ENCODE data around the gene ANO2.
"Not testable (repeated sequence)": the region's sequence is repeated elsewhere in the genome, so short reads cannot be mapped to it uniquely, and the experiment has no call there.

ANO2 gene

DNA sequence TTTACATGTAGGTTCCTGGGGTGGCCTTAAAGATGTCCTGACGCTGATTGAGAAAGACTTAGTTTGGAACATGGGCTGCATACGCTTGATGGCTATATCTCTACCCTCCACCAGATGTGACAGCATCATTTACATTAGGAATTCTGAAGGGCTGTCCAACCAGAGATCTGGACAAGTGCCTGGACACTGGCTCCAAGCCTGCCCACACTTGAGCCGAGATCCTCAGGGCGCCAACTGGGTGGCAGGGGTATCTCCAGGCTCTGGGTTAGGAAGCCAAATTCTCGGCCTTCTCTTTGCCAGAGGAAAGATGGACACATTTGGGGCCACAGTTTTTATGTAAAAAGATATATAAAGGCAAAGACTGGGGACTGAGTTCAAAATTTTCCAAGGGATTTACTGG lies 266.9 kb downstream of the ANO2 start:
- H3K4me3 ChIP-seq (ENCODE audit: insufficient read length, low read depth): no peak overlapping the region
- no peak for TF ChIP-seq SUZ12 (IDR thresholded peaks at IDR 0.05; ENCODE audit: extremely low read depth, insufficient read depth, insufficient read length)
- TF ChIP-seq ZNF274 (IDR thresholded peaks at IDR 0.05; ENCODE audit: low read depth, low read length): no peak
- no peak for TF ChIP-seq YY1 (IDR thresholded peaks at IDR 0.05; ENCODE audit: insufficient read depth, insufficient read length)

DNA sequence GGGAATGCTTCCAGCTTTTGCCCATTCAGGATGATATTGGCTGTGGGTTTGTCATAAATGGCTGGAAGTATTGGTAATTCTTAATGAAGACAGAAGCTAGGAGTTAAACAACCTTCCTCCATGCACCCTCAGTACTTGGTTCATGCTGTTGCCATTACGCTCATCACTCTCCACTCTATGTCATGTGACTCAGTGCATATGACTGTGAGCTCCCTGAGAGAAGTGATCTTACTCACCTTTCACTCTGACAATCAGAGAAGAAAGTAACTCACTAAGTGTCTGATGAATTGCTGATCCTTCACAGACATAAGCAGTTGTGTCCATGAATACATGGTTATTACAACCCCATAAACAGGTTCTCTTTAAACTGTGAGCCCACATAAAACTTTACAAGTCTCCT lies 275.4 kb downstream of the ANO2 start:
- H3K27me3 ChIP-seq (ENCODE audit: insufficient read depth, insufficient read length); H3K4me3 ChIP-seq (ENCODE audit: insufficient read length, low read depth); H3K36me3 ChIP-seq (ENCODE audit: insufficient read depth, insufficient read length, low read length); H3K9me3 ChIP-seq (ENCODE audit: insufficient read depth, low read length); H3K4me1 ChIP-seq (ENCODE audit: insufficient read depth, insufficient read length); DNase-seq (ENCODE audit: low read depth, low spot score); H3K9ac ChIP-seq (ENCODE audit: insufficient read length, low read depth): not testable (repeated sequence)

More for the DNA sequence above, 266.9 kb downstream of the ANO2 start:
- DNase-seq (ENCODE audit: low read depth, low spot score): no peak
- H3K4me1 ChIP-seq (ENCODE audit: insufficient read depth, insufficient read length): no peaks in the 10 kb centered on the region
- H3K9me3 ChIP-seq (ENCODE audit: insufficient read depth, low read length): no peaks in the 10 kb centered on the region
- no peaks in the 10 kb centered on the region for H3K27me3 ChIP-seq (ENCODE audit: insufficient read depth, insufficient read length)
- H3K36me3 ChIP-seq (ENCODE audit: insufficient read depth, insufficient read length, low read length): no peaks in the 10 kb centered on the region
- H3K9ac ChIP-seq (ENCODE audit: insufficient read length, low read depth): no peak overlapping the region

DNA sequence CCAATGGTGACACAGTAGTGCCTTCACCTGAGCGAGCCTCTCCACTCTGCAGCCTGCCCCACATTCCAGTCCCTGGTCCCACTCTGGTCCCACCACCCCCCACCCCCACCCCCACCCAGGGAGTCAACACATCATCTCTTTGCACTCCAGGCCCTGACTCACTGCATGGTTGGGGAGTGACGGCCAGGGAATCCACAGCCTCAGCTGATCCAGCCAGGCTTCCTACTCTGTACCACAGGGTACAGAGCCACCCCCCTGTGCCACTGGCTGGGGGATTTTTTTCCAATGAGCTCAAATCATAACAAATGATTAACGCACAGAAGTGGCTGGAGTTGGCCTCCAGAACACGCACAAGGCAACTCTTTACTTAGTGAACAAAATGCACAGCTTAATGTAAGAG lies 279.4 kb downstream of the ANO2 start:
- Histone ChIP-seq H3K9ac (ENCODE audit: insufficient read length, low read depth) (no peak overlapping the region), H3K36me3 (ENCODE audit: insufficient read depth, insufficient read length, low read length) (no peaks in the 10 kb centered on the region)
- DNase-seq (ENCODE audit: low read depth, low spot score): no peak

DNA sequence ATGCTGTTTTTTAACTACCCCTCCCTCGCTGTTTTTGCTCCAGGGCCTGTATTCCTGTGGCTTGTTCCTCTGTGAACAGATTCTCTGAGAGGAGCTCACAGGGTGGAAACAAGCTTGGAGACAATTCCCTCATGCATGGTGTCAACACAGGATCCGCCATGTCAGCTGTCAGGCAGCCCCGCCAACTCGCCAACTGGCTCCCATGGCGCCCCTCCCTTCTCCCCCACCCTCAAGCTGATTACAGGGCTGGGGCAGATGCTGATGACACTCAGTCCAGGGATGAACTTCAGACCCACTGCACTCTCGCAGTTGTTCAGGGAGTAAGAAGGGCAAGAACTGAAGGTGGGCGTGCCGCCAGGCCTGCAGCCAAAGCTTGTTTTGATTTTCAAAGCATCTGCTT lies 283.2 kb downstream of the ANO2 start:
- TF ChIP-seq YY1 (IDR thresholded peaks at IDR 0.05; ENCODE audit: insufficient read depth, insufficient read length): no peak
- TF ChIP-seq SUZ12 (IDR thresholded peaks at IDR 0.05; ENCODE audit: extremely low read depth, insufficient read depth, insufficient read length): no peak
- TF ChIP-seq ZNF274 (IDR thresholded peaks at IDR 0.05; ENCODE audit: low read depth, low read length): no peak
- no peaks in the 10 kb centered on the region for H3K36me3 ChIP-seq (ENCODE audit: insufficient read depth, insufficient read length, low read length)
- H3K4me1 ChIP-seq (ENCODE audit: insufficient read depth, insufficient read length): no peaks in the 10 kb centered on the region
- no peak for DNase-seq (ENCODE audit: low read depth, low spot score)
- no peaks in the 10 kb centered on the region for H3K9me3 ChIP-seq (ENCODE audit: insufficient read depth, low read length)
- H3K27me3 ChIP-seq (ENCODE audit: insufficient read depth, insufficient read length): no peaks in the 10 kb centered on the region
- no peak overlapping the region for H3K4me3 ChIP-seq (ENCODE audit: insufficient read length, low read depth)
- no peak overlapping the region for H3K9ac ChIP-seq (ENCODE audit: insufficient read length, low read depth)

More for the DNA sequence above, 279.4 kb downstream of the ANO2 start:
- no peaks in the 10 kb centered on the region for H3K9me3 ChIP-seq (ENCODE audit: insufficient read depth, low read length)
- H3K4me1 ChIP-seq (ENCODE audit: insufficient read depth, insufficient read length): no peaks in the 10 kb centered on the region
- H3K4me3 ChIP-seq (ENCODE audit: insufficient read length, low read depth): no peak overlapping the region
- H3K27me3 ChIP-seq (ENCODE audit: insufficient read depth, insufficient read length): no peaks in the 10 kb centered on the region
- TF ChIP-seq SUZ12 (IDR thresholded peaks at IDR 0.05; ENCODE audit: extremely low read depth, insufficient read depth, insufficient read length): no peak
- TF ChIP-seq ZNF274 (IDR thresholded peaks at IDR 0.05; ENCODE audit: low read depth, low read length): no peak
- TF ChIP-seq YY1 (IDR thresholded peaks at IDR 0.05; ENCODE audit: insufficient read depth, insufficient read length): no peak

DNA sequence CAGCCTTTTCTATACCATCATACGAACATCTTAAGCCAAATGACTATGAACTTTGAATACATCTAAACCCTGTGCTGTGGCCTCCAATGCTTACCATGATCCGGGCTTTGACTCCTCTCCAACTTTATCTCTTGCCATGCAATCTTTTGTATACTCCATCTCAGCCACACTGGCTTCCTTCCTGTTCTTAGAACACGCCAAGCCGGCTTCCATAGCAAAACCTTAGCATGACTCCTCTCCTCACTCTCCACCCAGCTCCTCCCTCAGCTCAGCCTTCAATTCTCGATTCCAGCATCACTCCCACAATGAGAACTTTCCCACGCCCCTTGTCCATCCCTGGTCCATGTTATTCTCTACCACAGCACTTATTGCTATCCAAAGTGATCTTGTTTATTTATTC lies 284.8 kb downstream of the ANO2 start:
- H3K9me3 ChIP-seq (ENCODE audit: insufficient read depth, low read length): no peaks in the 10 kb centered on the region
- no peaks in the 10 kb centered on the region for H3K36me3 ChIP-seq (ENCODE audit: insufficient read depth, insufficient read length, low read length)
- TF ChIP-seq ZNF274 (IDR thresholded peaks at IDR 0.05; ENCODE audit: low read depth, low read length) (no peak), SUZ12 (IDR thresholded peaks at IDR 0.05; ENCODE audit: extremely low read depth, insufficient read depth, insufficient read length) (no peak), YY1 (IDR thresholded peaks at IDR 0.05; ENCODE audit: insufficient read depth, insufficient read length) (no peak)
- DNase-seq (ENCODE audit: low read depth, low spot score): no peak
- H3K9ac ChIP-seq (ENCODE audit: insufficient read length, low read depth): no peak overlapping the region
- no peaks in the 10 kb centered on the region for H3K27me3 ChIP-seq (ENCODE audit: insufficient read depth, insufficient read length)
- H3K4me1 ChIP-seq (ENCODE audit: insufficient read depth, insufficient read length): no peaks in the 10 kb centered on the region
- H3K4me3 ChIP-seq (ENCODE audit: insufficient read length, low read depth): no peak overlapping the region

DNA sequence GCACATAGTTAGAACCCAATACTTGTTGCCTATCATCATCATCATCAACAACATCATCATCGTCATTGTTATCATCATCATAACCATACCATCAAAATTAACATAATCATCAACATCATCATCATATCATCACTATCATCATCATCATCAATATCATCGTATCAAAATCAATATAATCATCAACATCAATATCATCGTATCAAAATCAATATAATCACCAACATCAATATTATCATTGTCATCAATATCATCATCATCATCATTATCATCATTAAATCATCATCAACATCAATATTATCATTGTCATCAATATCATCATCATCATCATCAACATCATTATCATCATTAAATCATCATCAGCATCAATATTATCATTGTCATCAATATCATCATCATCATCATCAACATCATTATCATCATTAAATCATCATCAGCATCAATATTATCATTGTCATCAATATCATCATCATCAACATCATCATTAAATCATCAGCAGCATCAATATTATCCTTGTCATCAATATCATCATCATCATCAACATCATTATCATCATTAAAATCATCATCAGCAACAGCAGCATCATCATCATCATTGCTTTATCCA lies 286.6 kb downstream of the ANO2 start:
- not testable (repeated sequence) for H3K36me3 ChIP-seq (ENCODE audit: insufficient read depth, insufficient read length, low read length); H3K4me3 ChIP-seq (ENCODE audit: insufficient read length, low read depth); H3K9me3 ChIP-seq (ENCODE audit: insufficient read depth, low read length); H3K9ac ChIP-seq (ENCODE audit: insufficient read length, low read depth); H3K4me1 ChIP-seq (ENCODE audit: insufficient read depth, insufficient read length); H3K27me3 ChIP-seq (ENCODE audit: insufficient read depth, insufficient read length); DNase-seq (ENCODE audit: low read depth, low spot score)

DNA sequence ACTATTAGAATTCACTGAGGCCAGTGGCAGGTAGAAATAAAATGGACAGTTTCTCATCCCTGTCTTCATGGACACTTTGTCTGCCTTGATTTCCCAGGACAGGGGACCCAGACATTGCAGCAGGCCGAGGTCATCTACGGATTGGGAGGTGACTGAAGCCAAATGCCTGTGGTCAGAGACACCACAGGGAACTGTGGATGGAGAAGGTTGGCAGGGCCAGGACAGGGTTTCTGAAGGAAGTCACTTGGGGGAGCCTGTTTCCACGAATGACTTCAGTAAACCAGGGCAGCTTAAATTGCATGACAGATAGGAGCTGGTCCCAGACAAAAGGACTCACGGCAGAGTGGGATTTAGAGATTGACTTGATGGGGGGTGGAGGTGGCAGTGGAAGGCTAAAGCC lies 288.2 kb downstream of the ANO2 start:
- DNase-seq (ENCODE audit: low read depth, low spot score): no peak
- H3K9ac ChIP-seq (ENCODE audit: insufficient read length, low read depth): no peak overlapping the region
- H3K36me3 ChIP-seq (ENCODE audit: insufficient read depth, insufficient read length, low read length): no peaks in the 10 kb centered on the region
- no peaks in the 10 kb centered on the region for H3K27me3 ChIP-seq (ENCODE audit: insufficient read depth, insufficient read length)
- TF ChIP-seq SUZ12 (IDR thresholded peaks at IDR 0.05; ENCODE audit: extremely low read depth, insufficient read depth, insufficient read length) (no peak), ZNF274 (IDR thresholded peaks at IDR 0.05; ENCODE audit: low read depth, low read length) (no peak), YY1 (IDR thresholded peaks at IDR 0.05; ENCODE audit: insufficient read depth, insufficient read length) (no peak)
- H3K9me3 ChIP-seq (ENCODE audit: insufficient read depth, low read length): no peaks in the 10 kb centered on the region
- H3K4me1 ChIP-seq (ENCODE audit: insufficient read depth, insufficient read length): no peaks in the 10 kb centered on the region
- no peak overlapping the region for H3K4me3 ChIP-seq (ENCODE audit: insufficient read length, low read depth)

DNA sequence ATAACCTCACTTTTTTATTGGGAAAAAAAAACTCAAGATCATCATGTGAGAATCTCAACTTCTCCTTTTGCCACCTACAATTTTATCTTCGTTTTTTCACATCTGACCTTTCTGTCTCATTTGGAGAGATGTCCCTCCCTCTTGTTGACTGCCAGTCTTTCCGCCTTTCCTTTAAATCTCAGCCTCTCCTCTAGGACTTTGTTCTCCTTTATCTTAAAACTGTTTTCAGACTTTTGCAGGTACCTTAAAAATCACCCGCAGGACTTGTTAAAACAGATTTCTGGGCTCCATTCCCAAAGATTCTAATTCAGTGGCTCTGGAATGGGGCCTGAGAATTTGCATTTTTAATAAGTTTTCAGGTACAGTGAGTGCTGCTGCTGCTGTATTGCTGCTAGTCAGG lies 289.9 kb downstream of the ANO2 start:
- Histone ChIP-seq H3K9ac (ENCODE audit: insufficient read length, low read depth) (no peak overlapping the region), H3K4me1 (ENCODE audit: insufficient read depth, insufficient read length) (peaks cover 2% of the 10 kb centered on the region), H3K36me3 (ENCODE audit: insufficient read depth, insufficient read length, low read length) (no peaks in the 10 kb centered on the region), H3K27me3 (ENCODE audit: insufficient read depth, insufficient read length) (no peaks in the 10 kb centered on the region), H3K9me3 (ENCODE audit: insufficient read depth, low read length) (no peaks in the 10 kb centered on the region), H3K4me3 (ENCODE audit: insufficient read length, low read depth) (no peak overlapping the region)
- no peak for TF ChIP-seq ZNF274 (IDR thresholded peaks at IDR 0.05; ENCODE audit: low read depth, low read length)
- no peak for TF ChIP-seq SUZ12 (IDR thresholded peaks at IDR 0.05; ENCODE audit: extremely low read depth, insufficient read depth, insufficient read length)
- no peak for TF ChIP-seq YY1 (IDR thresholded peaks at IDR 0.05; ENCODE audit: insufficient read depth, insufficient read length)
- no peak for DNase-seq (ENCODE audit: low read depth, low spot score)
